SK-N-MC (cell line): ENCODE data around the gene MAML3.

Source experiments
- EZH2 ChIP-seq: fragments of 200-600 bp; sonication (generic); IDR thresholded peaks from one replicate; pipeline ENCODE4 v1.6.1; 2017; ENCODE audit warnings: antibody characterized with exemption
- FOXP2 ChIP-seq: optimal IDR thresholded peaks from 2 replicates; pipeline ENCODE3; 2011; ENCODE audit warnings: mild to moderate bottlenecking, moderate library complexity; ENCODE audit not compliant: insufficient read depth; ENCODE audit errors: extremely low read length, control extremely low read depth
- POLR2AphosphoS5 ChIP-seq: IDR thresholded peaks from 2 replicates; pipeline ENCODE4 v1.6.1; 2012; ENCODE audit warnings: mild to moderate bottlenecking, low read depth, low read length, borderline replicate concordance

DNA sequence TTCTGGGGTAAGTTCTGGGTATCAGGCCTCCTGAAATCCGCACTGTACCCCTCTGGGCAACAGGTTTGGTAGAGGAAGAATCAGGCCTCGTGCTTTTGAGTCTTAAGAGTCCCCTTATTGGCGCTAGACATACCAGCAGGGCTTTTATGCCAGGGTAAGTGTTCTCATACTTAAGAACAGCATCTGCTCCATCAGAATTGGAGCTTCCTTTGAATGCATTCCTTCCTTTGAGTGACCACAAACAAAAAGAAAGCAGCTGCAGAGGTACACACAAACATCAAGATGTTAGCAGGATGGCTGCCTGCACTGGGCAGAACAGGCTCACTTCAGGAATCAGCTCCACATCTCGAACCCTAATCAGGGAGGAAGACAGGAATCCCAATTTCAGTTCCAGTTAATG, 331.6 kb downstream of the MAML3 start:
- TF ChIP-seq POLR2AphosphoS5 = no peak
- TF ChIP-seq EZH2 = no peak
- no peak for TF ChIP-seq FOXP2
